GM13977 (cell line): ENCODE data around the gene OTOP1.
"Not testable (repeated sequence)": the region's sequence is repeated elsewhere in the genome, so short reads cannot be mapped to it uniquely, and the experiment has no call there.

Experiments
- DNase-seq: peaks from one replicate; pipeline ENCODE4 v3.0.0; 2012; ENCODE audit warnings: low spot score
- in situ Hi-C: fragments of 300-500 bp; cut with MboI; formaldehyde crosslinking; loops from one replicate; pipeline ENCODE4 v1.12.0; 2022; ENCODE audit warnings: low sequenced_read_pairs, low pct_unique_long_range_greater_than_20kb, mixed read lengths, inconsistent platforms; ENCODE audit not compliant: unreplicated experiment
- TF ChIP-seq, protein P1 (sequence below): IDR thresholded peaks from 2 replicates; pipeline ENCODE4 v1.5.1; 2012; ENCODE audit warnings: mild to moderate bottlenecking, control low read depth; ENCODE audit not compliant: insufficient read depth; ENCODE audit errors: extremely low read depth, missing control alignments

The OTOP1 gene

DNA sequence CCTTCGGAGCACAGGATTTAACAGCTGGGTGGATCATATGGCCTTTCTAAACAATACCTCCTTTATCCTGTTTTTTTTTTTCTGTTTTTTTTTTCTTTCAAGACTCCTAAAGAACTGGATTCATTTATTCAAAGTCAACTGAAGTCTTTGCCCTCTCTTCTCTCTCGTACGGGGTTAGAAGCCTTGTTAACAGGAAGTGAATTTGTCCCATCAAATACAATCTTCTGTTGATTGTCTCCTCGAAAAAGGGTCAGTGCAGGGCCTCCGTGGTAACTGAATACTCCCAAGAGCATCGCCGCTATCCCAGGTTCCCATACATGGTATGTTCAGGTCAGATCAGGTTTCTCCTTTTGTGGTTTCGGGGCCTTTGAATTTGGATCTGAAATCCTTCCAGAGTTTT, 23.1 kb upstream of the OTOP1 start:
- no peak for DNase-seq
- TF ChIP-seq, protein P1, sequence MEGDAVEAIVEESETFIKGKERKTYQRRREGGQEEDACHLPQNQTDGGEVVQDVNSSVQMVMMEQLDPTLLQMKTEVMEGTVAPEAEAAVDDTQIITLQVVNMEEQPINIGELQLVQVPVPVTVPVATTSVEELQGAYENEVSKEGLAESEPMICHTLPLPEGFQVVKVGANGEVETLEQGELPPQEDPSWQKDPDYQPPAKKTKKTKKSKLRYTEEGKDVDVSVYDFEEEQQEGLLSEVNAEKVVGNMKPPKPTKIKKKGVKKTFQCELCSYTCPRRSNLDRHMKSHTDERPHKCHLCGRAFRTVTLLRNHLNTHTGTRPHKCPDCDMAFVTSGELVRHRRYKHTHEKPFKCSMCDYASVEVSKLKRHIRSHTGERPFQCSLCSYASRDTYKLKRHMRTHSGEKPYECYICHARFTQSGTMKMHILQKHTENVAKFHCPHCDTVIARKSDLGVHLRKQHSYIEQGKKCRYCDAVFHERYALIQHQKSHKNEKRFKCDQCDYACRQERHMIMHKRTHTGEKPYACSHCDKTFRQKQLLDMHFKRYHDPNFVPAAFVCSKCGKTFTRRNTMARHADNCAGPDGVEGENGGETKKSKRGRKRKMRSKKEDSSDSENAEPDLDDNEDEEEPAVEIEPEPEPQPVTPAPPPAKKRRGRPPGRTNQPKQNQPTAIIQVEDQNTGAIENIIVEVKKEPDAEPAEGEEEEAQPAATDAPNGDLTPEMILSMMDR: no peak
- in situ Hi-C loops: loop anchor here (10.0 kb wide), 1 partner anchor 85 kb away; no protein-coding TSS in a partner anchor

DNA sequence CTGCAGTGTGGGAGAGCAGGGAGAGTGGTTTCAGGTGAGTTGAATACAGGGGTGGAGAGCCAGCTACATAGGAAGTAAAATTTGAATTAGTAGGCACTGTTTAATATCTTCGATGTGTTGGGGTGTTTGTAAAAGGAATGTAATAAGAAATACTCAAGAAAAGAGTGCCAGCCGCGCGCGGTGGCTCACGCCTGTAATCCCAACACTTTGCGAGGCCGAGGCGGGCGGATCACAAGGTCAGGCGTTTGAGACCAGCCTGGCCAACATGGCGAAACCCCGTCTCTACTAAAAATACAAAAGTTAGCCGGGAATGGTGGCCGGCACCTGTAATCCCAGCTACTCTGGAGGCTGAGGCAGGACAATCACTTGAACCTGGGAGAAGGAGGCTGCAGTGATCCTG, 22.6 kb upstream of the OTOP1 start:
- in situ Hi-C loops, DNase-seq: not testable (repeated sequence)

DNA sequence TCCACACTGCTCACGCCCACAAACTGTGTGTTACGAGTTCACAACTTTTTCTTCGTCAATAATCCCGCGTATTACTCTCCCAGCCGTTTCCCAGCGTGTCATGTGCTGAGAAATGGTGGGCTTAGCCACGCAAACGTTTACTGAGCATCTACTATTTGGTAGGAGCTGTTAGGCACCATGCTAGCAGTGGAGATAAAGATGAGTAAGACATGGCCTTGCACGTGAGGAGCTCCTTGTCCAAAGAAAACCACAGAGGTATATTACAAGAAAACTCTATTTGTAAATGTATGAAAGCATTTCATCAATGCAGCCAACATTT, 22.1 kb upstream of the OTOP1 start:
- in situ Hi-C loops: no loop called here
- DNase-seq: no peak
- TF ChIP-seq, protein P1: no peak

GRCh38 chr4:4248029-4248884, 21.5 kb upstream of the OTOP1 start, which contains the start of gene TMEM128:
Gene TMEM128, minus strand, starts transcription at chr4:4248223. Its CDS starts 21 bp downstream, at chr4:4248202.
- in situ Hi-C loops: no loop called here
- TF ChIP-seq, protein P1: no peak
- peak; percentile 97 for DNase-seq

GRCh38 chr4:4247696-4248028, 20.9 kb upstream of the OTOP1 start:
- DNase-seq: no peak
- TF ChIP-seq, protein P1: no peak
- in situ Hi-C loops: no loop called here

DNA sequence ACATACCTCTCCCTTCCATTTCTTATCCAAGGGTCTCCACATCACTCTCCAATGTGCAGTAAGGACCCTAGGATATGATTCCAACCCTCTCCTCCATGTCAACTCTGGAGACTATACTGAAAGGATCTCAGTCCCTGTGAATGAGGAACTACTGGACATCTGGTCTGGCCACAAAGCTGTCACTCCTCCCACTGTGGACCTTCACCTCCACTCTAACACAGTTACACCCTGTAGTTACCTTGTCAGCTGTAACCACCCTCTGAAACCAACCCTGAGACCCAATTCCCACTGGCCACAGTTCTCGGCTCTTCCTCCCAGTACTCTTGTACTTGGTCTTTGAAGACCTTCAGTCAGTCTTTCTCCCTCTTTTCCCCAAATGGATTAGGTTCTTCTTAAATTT, 18.4 kb upstream of the OTOP1 start:
- DNase-seq: no peak
- TF ChIP-seq, protein P1: no peak
- in situ Hi-C loops: no loop called here

DNA sequence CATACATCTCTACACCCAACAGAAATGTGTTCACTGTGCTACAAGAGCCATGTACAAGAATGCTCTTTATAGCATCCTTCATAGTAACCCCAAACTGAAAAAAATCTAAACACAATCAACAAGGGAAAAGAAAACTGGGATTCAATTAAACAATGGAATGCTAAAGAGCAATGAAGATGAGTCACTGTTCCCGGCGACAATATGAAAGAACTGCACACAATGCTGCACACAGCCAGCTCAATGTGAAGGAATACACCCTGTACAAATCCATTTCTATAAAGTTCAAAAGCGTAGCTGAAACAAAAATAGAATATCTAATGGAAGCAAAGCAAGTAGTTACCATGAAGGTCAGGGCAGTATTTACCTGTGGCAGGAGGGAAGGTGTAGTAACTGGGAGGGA, 12.8 kb upstream of the OTOP1 start:
- DNase-seq, in situ Hi-C loops: not testable (repeated sequence)

- DNase-seq: no peak
- in situ Hi-C loops: no loop called here
- TF ChIP-seq, protein P1: no peak
These were observed 6.9 kb upstream of the OTOP1 start for GRCh38 chr4:4233610-4234009.
